Endothelial cell of umbilical vein (primary cell): ENCODE results near the gene C1QL2. TPM values are rescaled to one million over a fixed set of nuclear protein-coding genes. Genes with fewer than 3 reads are reported as not detected.

ENCODE experiments used
- BruUV-seq: library from RNA; stranded (reverse); fragments of 400-500 nt; replicated peaks from 2 replicates; lab custom pipeline; 2021; lab: Mats Ljungman, UMichigan
- CTCF ChIA-PET: fragments of 300-600, 350-600 bp; sonication (Branson Sonifier 250); formaldehyde crosslinking; loops from one replicate; lab custom pipeline; 2021; ENCODE audit warnings: antibody characterized with exemption, inconsistent platforms; lab: Charles Lee
- POLR2A ChIA-PET: fragments of 300-600, 350-600 bp; sonication (Branson Sonifier 250); formaldehyde crosslinking; loops from one replicate; lab custom pipeline; 2021; ENCODE audit warnings: antibody characterized with exemption, inconsistent platforms; lab: Charles Lee
- DNase-seq: peaks from one replicate; pipeline ENCODE4 v3.0.0-alpha.2; 2011; ENCODE audit warnings: low read depth, low spot score
- FAIRE-seq: peaks from 2 replicates; lab custom pipeline; 2011; peaks lifted over from hg19 to GRCh38; lab: Jason Lieb, UNC
- H2AFZ ChIP-seq: 2 replicates; pipeline ENCODE4 v1.6.0; 2012; ENCODE audit warnings: low read depth, low read length, control low read depth, inconsistent platforms
- H3K27ac ChIP-seq: 2 replicates; pipeline ENCODE4 v1.5.1; 2011; ENCODE audit warnings: low read depth, mild to moderate bottlenecking, control low read depth, low read length, moderate library complexity; ENCODE audit not compliant: insufficient read depth
- H3K27me3 ChIP-seq, 2 experiments: 2 replicates each; pipeline versions ENCODE4 v1.6.0 to v1.6.1; 2011; ENCODE audit warnings: low read length in 2 of 2, mixed read lengths in 1 of 2; ENCODE audit not compliant: control insufficient read depth in 2 of 2, insufficient read depth in 2 of 2
- H3K36me3 ChIP-seq, 2 experiments: 2 replicates in 1 of 2; 3 replicates in 1 of 2; pipeline ENCODE4 v1.5.1; 2011; ENCODE audit warnings: low read length in 2 of 2, mild to moderate bottlenecking in 1 of 2, moderate library complexity in 1 of 2; ENCODE audit not compliant: control insufficient read depth in 2 of 2, insufficient read depth in 2 of 2; ENCODE audit errors: extremely low read depth in 1 of 2
- H3K4me1 ChIP-seq: 3 replicates; pipeline ENCODE4 v1.5.1; 2011; ENCODE audit warnings: mild to moderate bottlenecking, low read length; ENCODE audit not compliant: control insufficient read depth, insufficient read depth; ENCODE audit errors: extremely low read depth
- H3K4me2 ChIP-seq: 2 replicates; pipeline ENCODE4 v1.6.1; 2011; ENCODE audit warnings: low read length, control low read depth, mixed read lengths; ENCODE audit not compliant: insufficient read depth
- H3K4me3 ChIP-seq, 3 experiments: fragments of 200-600 bp in 1 of 3; sonication (generic), shearing (Covaris generic) in 1 of 3; replicated peaks in 1 of 3; 2 replicates each; pipeline ENCODE4 v1.5.1; 2011 to 2016; ENCODE audit warnings: control low read depth in 3 of 3, low read length in 3 of 3, mild to moderate bottlenecking in 2 of 3, inconsistent platforms in 1 of 3, low read depth in 1 of 3, moderate library complexity in 1 of 3; ENCODE audit not compliant: insufficient read depth in 1 of 3
- H3K79me2 ChIP-seq: 2 replicates; pipeline ENCODE4 v1.6.0; 2012; ENCODE audit warnings: low read length, inconsistent platforms; ENCODE audit not compliant: control insufficient read depth, insufficient read depth
- H3K9ac ChIP-seq: replicated peaks from 2 replicates; pipeline ENCODE3; 2011; ENCODE audit warnings: low read length, control low read depth; ENCODE audit not compliant: insufficient read depth; ENCODE audit errors: extremely low read depth
- H3K9me1 ChIP-seq: replicated peaks from 3 replicates; pipeline ENCODE4 v1.6.0; 2011; ENCODE audit warnings: mild to moderate bottlenecking, low read length; ENCODE audit not compliant: control insufficient read depth, insufficient read depth; ENCODE audit errors: extremely low read depth
- H3K9me3 ChIP-seq: replicated peaks from 2 replicates; pipeline ENCODE4 v1.5.1; 2012; ENCODE audit warnings: low read length, inconsistent platforms; ENCODE audit not compliant: control insufficient read depth, insufficient read depth
- H4K20me1 ChIP-seq: replicated peaks from 2 replicates; pipeline ENCODE3; 2011; ENCODE audit warnings: mild to moderate bottlenecking, low read length; ENCODE audit not compliant: control insufficient read depth, insufficient read depth; ENCODE audit errors: extremely low read depth
- EZH2 ChIP-seq: IDR thresholded peaks from 2 replicates; pipeline ENCODE4 v1.6.1; 2012; ENCODE audit warnings: borderline replicate concordance, low read depth, mild to moderate bottlenecking, moderate library complexity, low read length, inconsistent platforms; ENCODE audit not compliant: severe bottlenecking
- FOS ChIP-seq: IDR thresholded peaks from 2 replicates; pipeline ENCODE4 v1.6.1; 2011; ENCODE audit warnings: mild to moderate bottlenecking, low read length, moderate library complexity, borderline replicate concordance; ENCODE audit not compliant: insufficient read depth
- GATA2 ChIP-seq: IDR thresholded peaks from 2 replicates; pipeline ENCODE4 v1.7.0; 2011; ENCODE audit warnings: low read depth, mild to moderate bottlenecking, moderate library complexity, mixed read lengths, low read length; ENCODE audit not compliant: insufficient read length, insufficient read depth
- JUN ChIP-seq: IDR thresholded peaks from 2 replicates; pipeline ENCODE4 v1.6.1; 2011; ENCODE audit warnings: borderline replicate concordance, low read depth; ENCODE audit not compliant: insufficient read length, insufficient read depth
- MAX ChIP-seq: IDR thresholded peaks from 2 replicates; pipeline ENCODE4 v1.6.1; 2011; ENCODE audit not compliant: insufficient read depth, insufficient read length
- MYC ChIP-seq: IDR thresholded peaks from one replicate; pipeline ENCODE4 v1.6.1; 2011; ENCODE audit warnings: mild to moderate bottlenecking, low read depth, low read length
- POLR2A ChIP-seq: IDR thresholded peaks from 2 replicates; pipeline ENCODE4 v1.6.1; 2012; ENCODE audit warnings: low read depth, mild to moderate bottlenecking, control low read depth, low read length
- POLR2AphosphoS5 ChIP-seq: IDR thresholded peaks from 2 replicates; pipeline ENCODE4 v1.6.1; 2012; ENCODE audit warnings: low read depth, mild to moderate bottlenecking, control low read depth, low read length, moderate library complexity; ENCODE audit not compliant: insufficient read depth
- dilution Hi-C: fragments of 300-500 bp; cut with MboI; formaldehyde crosslinking; loops from one replicate; pipeline ENCODE4 v1.15.0; 2019; ENCODE audit warnings: low sequenced_read_pairs; ENCODE audit not compliant: extremely low pct_ligation_motif_present
- intact Hi-C: fragments of 100-400 bp; cut with micrococcal nuclease; formaldehyde crosslinking; loops from one replicate; pipeline ENCODE4 v1.10.0; 2022
- polyA plus RNA-seq, 4 experiments: library from polyadenylated mRNA; depleted of rRNA in 3 of 4; stranded (reverse) in 3 of 4; unstranded in 1 of 4; fragments of >200 nt; gene quantifications; 2 replicates each; pipeline versions ENCODE4 v1.2.1 to v1.2.3, GENCODE V29; 2011 to 2012; ENCODE audit warnings: missing spikeins in 1 of 4
- total RNA-seq: library from RNA; stranded (reverse); gene quantifications from 2 replicates; pipeline ENCODE4 v1.2.3, GENCODE V29; 2021
- TF ChIP-seq, protein P1 (sequence below), 2 donors: IDR thresholded peaks; 1 replicate in 1 of 2; 2 replicates in 1 of 2; pipeline ENCODE4 v1.5.1; 2011; ENCODE audit warnings: low read length in 2 of 2, mild to moderate bottlenecking in 2 of 2, moderate library complexity in 2 of 2, control low read depth in 1 of 2, inconsistent platforms in 1 of 2, low read depth in 1 of 2; ENCODE audit not compliant: insufficient read depth in 1 of 2; ENCODE audit errors: extremely low read depth in 1 of 2

Gene C1QL2
- total and polyA plus RNA-seq, 2 donors (not counting 3 experiments of a cell fraction or from before 2014, with no cell fraction given), result not detected

- Histone ChIP-seq H3K9me3 (no peaks in the 10 kb centered on the region), H3K79me2 (no peaks in the 10 kb centered on the region), H3K36me3 (no peaks in the 10 kb centered on the region), H3K27ac (no peak overlapping the region), H3K4me2 (no peak overlapping the region), H3K4me3 (no peak overlapping the region), H3K9me1 (no peaks in the 10 kb centered on the region), H2AFZ (no peak overlapping the region), H4K20me1 (no peaks in the 10 kb centered on the region), H3K4me1 (peaks cover 4% of the 10 kb centered on the region), H3K9ac (no peak overlapping the region), H3K27me3 (no peaks in the 10 kb centered on the region)
- no peak for DNase-seq
- intact Hi-C loops (no loop called here), dilution Hi-C loops (no loop called here)
- BruUV-seq, result no TSS peak
- no peak for FAIRE-seq
- ChIA-PET POLR2A (no interaction called here), CTCF (interaction anchor here (0.9 kb wide), 1 partner anchor 26 kb away, joined by 3 read pairs; no protein-coding TSS in a partner anchor)
- TF ChIP-seq, protein P1, sequence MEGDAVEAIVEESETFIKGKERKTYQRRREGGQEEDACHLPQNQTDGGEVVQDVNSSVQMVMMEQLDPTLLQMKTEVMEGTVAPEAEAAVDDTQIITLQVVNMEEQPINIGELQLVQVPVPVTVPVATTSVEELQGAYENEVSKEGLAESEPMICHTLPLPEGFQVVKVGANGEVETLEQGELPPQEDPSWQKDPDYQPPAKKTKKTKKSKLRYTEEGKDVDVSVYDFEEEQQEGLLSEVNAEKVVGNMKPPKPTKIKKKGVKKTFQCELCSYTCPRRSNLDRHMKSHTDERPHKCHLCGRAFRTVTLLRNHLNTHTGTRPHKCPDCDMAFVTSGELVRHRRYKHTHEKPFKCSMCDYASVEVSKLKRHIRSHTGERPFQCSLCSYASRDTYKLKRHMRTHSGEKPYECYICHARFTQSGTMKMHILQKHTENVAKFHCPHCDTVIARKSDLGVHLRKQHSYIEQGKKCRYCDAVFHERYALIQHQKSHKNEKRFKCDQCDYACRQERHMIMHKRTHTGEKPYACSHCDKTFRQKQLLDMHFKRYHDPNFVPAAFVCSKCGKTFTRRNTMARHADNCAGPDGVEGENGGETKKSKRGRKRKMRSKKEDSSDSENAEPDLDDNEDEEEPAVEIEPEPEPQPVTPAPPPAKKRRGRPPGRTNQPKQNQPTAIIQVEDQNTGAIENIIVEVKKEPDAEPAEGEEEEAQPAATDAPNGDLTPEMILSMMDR (IDR thresholded peaks at IDR 0.05; ENCODE audit: extremely low read depth in 1 of 2, insufficient read depth in 1 of 2, low read depth in 1 of 2, low read length in 2 of 2), result no peak
- no peak for TF ChIP-seq POLR2AphosphoS5
- TF ChIP-seq JUN, result no peak
- TF ChIP-seq EZH2, result no peak
- TF ChIP-seq MYC, result no peak
- no peak for TF ChIP-seq FOS
- TF ChIP-seq MAX, result no peak
- TF ChIP-seq POLR2A, result no peak
- TF ChIP-seq GATA2, result no peak
These were observed 34.3 kb upstream of the C1QL2 start for GRCh38 chr2:119192893-119193292.
